GM23338 (cell line): ENCODE results near the gene KLHDC7B. TPM values are rescaled to one million over a fixed set of nuclear protein-coding genes. Genes with fewer than 3 reads are reported as not detected.

ENCODE experiments used
- ATAC-seq: fragments of 200-7000 bp; cut with Tn5 transposase; 3 replicates; pipeline ENCODE4 v1.9.1; 2020
- DNase-seq: peaks from one replicate; pipeline ENCODE4 v3.0.0-alpha.2; 2015; ENCODE audit warnings: low spot score
- H2AFZ ChIP-seq: fragments of 200-600 bp; sonication (generic); 2 replicates; pipeline ENCODE4 v1.8.0; 2016; ENCODE audit warnings: antibody characterized with exemption, mild to moderate bottlenecking, moderate library complexity
- H3F3A ChIP-seq: fragments of 200-600 bp; sonication (generic); replicated peaks from 2 replicates; pipeline ENCODE4 v1.8.0; 2017; ENCODE audit warnings: antibody characterized with exemption, mixed run types, low read depth
- H3K27ac ChIP-seq: fragments of 200-600 bp; sonication (generic); 2 replicates; pipeline ENCODE4 v1.6.1; 2016; ENCODE audit warnings: low read depth
- H3K27me3 ChIP-seq: fragments of 200-600 bp; sonication (generic); 2 replicates; pipeline ENCODE4 v1.8.0; 2016; ENCODE audit warnings: mild to moderate bottlenecking, mixed run types, moderate library complexity; ENCODE audit not compliant: insufficient read depth
- H3K36me3 ChIP-seq: fragments of 200-600 bp; sonication (generic); 2 replicates; pipeline ENCODE4 v1.8.0; 2016; ENCODE audit warnings: mild to moderate bottlenecking; ENCODE audit not compliant: insufficient read depth
- H3K4me1 ChIP-seq: fragments of 200-600 bp; sonication (generic); 2 replicates; pipeline ENCODE4 v1.8.0; 2016; ENCODE audit warnings: mild to moderate bottlenecking, moderate library complexity; ENCODE audit not compliant: insufficient read depth
- H3K4me2 ChIP-seq: fragments of 200-600 bp; sonication (generic); 2 replicates; pipeline ENCODE4 v1.7.1; 2017; ENCODE audit warnings: mixed run types
- H3K4me3 ChIP-seq: fragments of 200-600 bp; sonication (generic); 2 replicates; pipeline ENCODE4 v1.6.1; 2016; ENCODE audit warnings: mixed run types
- H3K79me2 ChIP-seq: fragments of 200-600 bp; sonication (generic); replicated peaks from 2 replicates; pipeline ENCODE4 v1.8.0; 2017; ENCODE audit warnings: mild to moderate bottlenecking; ENCODE audit not compliant: insufficient read depth
- H3K9me2 ChIP-seq: fragments of 200-600 bp; sonication (generic); 2 replicates; pipeline ENCODE4 v1.8.0; 2017; ENCODE audit not compliant: insufficient read depth
- H4K20me1 ChIP-seq: fragments of 200-600 bp; sonication (generic); replicated peaks from 2 replicates; pipeline ENCODE4 v1.8.0; 2017; ENCODE audit warnings: mild to moderate bottlenecking; ENCODE audit not compliant: insufficient read depth
- H3K27ac Mint-ChIP-seq: 2 replicates; pipeline ENCODE4 v1.8.0; 2020; ENCODE audit warnings: inconsistent platforms, mild to moderate bottlenecking, moderate library complexity, mixed read lengths
- H3K27me3 Mint-ChIP-seq: 3 replicates; pipeline ENCODE4 v1.8.0; 2022; ENCODE audit warnings: low read depth, mild to moderate bottlenecking, moderate library complexity, mixed read lengths, inconsistent platforms; ENCODE audit not compliant: insufficient read depth, poor library complexity
- H3K36me3 Mint-ChIP-seq: 3 replicates; pipeline ENCODE4 v1.8.0; 2021; ENCODE audit warnings: low read depth, mild to moderate bottlenecking, inconsistent platforms, moderate library complexity, mixed read lengths
- H3K4me1 Mint-ChIP-seq: 3 replicates; pipeline ENCODE4 v1.8.0; 2020; ENCODE audit warnings: mild to moderate bottlenecking, inconsistent platforms, mixed read lengths
- H3K4me3 Mint-ChIP-seq: 3 replicates; pipeline ENCODE4 v1.8.0; 2021; ENCODE audit warnings: moderate library complexity, mild to moderate bottlenecking, inconsistent platforms, mixed read lengths
- H3K9me3 Mint-ChIP-seq: 3 replicates; pipeline ENCODE4 v1.8.0; 2020; ENCODE audit warnings: moderate library complexity, mild to moderate bottlenecking, inconsistent platforms, mixed read lengths
- CREB1 ChIP-seq: fragments of 250-450 bp; sonication (Bioruptor Pico); IDR thresholded peaks from 2 replicates; pipeline ENCODE4 v1.5.0; 2020; ENCODE audit warnings: low read depth, mild to moderate bottlenecking, moderate library complexity
- EZH2 ChIP-seq: fragments of 200-600 bp; sonication (generic); IDR thresholded peaks from one replicate; pipeline ENCODE4 v1.8.0; 2017; ENCODE audit warnings: antibody characterized with exemption, mild to moderate bottlenecking, low read depth; ENCODE audit not compliant: unreplicated experiment
- EZH2phosphoT487 ChIP-seq: fragments of 200-600 bp; sonication (generic); IDR thresholded peaks from one replicate; pipeline ENCODE4 v1.8.1; 2018; ENCODE audit warnings: antibody characterized with exemption; ENCODE audit not compliant: unreplicated experiment
- JUNB ChIP-seq: IDR thresholded peaks from one replicate; pipeline ENCODE4 v1.6.1; 2016; ENCODE audit warnings: antibody characterized with exemption; ENCODE audit not compliant: unreplicated experiment
- NANOG ChIP-seq: IDR thresholded peaks from 2 replicates; pipeline ENCODE4 v1.6.1; 2016; ENCODE audit warnings: antibody characterized with exemption, borderline replicate concordance
- POLR2AphosphoS5 ChIP-seq: IDR thresholded peaks from 2 replicates; pipeline ENCODE4 v1.6.1; 2016; ENCODE audit warnings: antibody characterized with exemption, low read depth
- STAT1 ChIP-seq: IDR thresholded peaks from one replicate; pipeline ENCODE4 v1.6.1; 2016; ENCODE audit warnings: antibody characterized with exemption; ENCODE audit not compliant: unreplicated experiment
- ZNF114 ChIP-seq: fragments of 250-450 bp; sonication (Bioruptor Pico); IDR thresholded peaks from 2 replicates; pipeline ENCODE4 v1.5.0; 2020; ENCODE audit warnings: mild to moderate bottlenecking, moderate library complexity
- ZNF331 ChIP-seq: fragments of 250-450 bp; sonication (Bioruptor Pico); IDR thresholded peaks from 2 replicates; pipeline ENCODE4 v1.5.0; 2020; ENCODE audit warnings: low read depth, mild to moderate bottlenecking, moderate library complexity
- polyA plus RNA-seq: library from polyadenylated mRNA; unstranded; fragments of >200 nt; fragmentation: Nextera tagmentation; extraction: Ambion mirVana; gene quantifications from 2 replicates; pipeline ENCODE4 v1.2.1, GENCODE V29; 2016
- total RNA-seq: library from RNA; depleted of rRNA; stranded (reverse); fragments of >200 nt; shearing (Covaris generic); gene quantifications from 2 replicates; pipeline ENCODE4 v1.2.3, GENCODE V29; 2014
- TF ChIP-seq, protein P1 (sequence below): fragments of 250-450 bp; sonication (Bioruptor Pico); IDR thresholded peaks from 2 replicates; pipeline ENCODE4 v1.5.0; 2020; ENCODE audit warnings: mild to moderate bottlenecking, moderate library complexity
- TF ChIP-seq, protein P2 (sequence below): IDR thresholded peaks from one replicate; pipeline ENCODE4 v1.6.1; 2018; ENCODE audit warnings: antibody characterized with exemption; ENCODE audit not compliant: unreplicated experiment
- TF ChIP-seq, protein P3 (sequence below), 2 experiments: fragments of 200-600 bp in 1 of 2; sonication (generic) in 1 of 2; conservative IDR thresholded peaks; 2 replicates each; pipeline versions ENCODE4 v1.5.1 to v1.6.1; 2016 to 2017; ENCODE audit warnings: antibody characterized with exemption in 2 of 2, low read depth in 2 of 2, mild to moderate bottlenecking in 2 of 2, moderate library complexity in 1 of 2
- TF ChIP-seq, protein P4 (sequence below): IDR thresholded peaks from 2 replicates; pipeline ENCODE4 v1.6.1; 2016; ENCODE audit warnings: antibody characterized with exemption

The KLHDC7B gene
- total and polyA plus RNA-seq, 2 experiments from 2014 or later, result not detected

DNA sequence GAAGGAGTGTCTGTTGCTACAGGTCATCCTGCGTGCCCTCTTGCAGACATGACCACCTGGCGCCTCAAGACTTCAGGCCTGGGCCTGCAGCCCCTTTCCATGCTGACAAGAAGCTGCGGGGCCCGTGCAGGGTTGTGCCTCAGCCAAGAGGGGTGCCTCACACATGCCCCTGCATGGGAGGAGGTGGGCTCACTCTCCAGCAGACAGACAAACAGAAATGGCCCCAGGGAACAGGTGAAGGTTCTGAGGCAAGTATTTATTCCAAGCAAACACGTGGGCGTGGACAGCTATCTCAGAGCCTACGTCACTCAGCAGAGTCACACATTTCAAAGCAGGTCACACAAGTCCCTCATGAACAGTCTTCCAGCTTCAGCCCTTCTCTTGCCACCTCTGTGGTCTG lies 22.9 kb downstream of the KLHDC7B start:
- no peaks in the 10 kb centered on the region for H3K79me2 ChIP-seq
- no peak for ATAC-seq
- no peaks in the 10 kb centered on the region for H3K9me2 ChIP-seq
- H4K20me1 ChIP-seq, result no peaks in the 10 kb centered on the region
- H3K4me1 ChIP-seq, result no peaks in the 10 kb centered on the region
- Mint-ChIP-seq H3K36me3 (peaks cover 38% of the 10 kb centered on the region), H3K4me1 (no peaks in the 10 kb centered on the region), H3K9me3 (no peaks in the 10 kb centered on the region), H3K27me3 (peaks cover 10% of the 10 kb centered on the region), H3K27ac (no peak overlapping the region), H3K4me3 (no peak overlapping the region)
- no peaks in the 10 kb centered on the region for H3K36me3 ChIP-seq
- no peaks in the 10 kb centered on the region for H3F3A ChIP-seq
- H3K27ac ChIP-seq, result no peak overlapping the region
- no peak for TF ChIP-seq EZH2phosphoT487
- no peak for TF ChIP-seq POLR2AphosphoS5
- no peak for TF ChIP-seq EZH2
- TF ChIP-seq CREB1 (CRISPR knock-in tag), result no peak
- TF ChIP-seq, protein P1, sequence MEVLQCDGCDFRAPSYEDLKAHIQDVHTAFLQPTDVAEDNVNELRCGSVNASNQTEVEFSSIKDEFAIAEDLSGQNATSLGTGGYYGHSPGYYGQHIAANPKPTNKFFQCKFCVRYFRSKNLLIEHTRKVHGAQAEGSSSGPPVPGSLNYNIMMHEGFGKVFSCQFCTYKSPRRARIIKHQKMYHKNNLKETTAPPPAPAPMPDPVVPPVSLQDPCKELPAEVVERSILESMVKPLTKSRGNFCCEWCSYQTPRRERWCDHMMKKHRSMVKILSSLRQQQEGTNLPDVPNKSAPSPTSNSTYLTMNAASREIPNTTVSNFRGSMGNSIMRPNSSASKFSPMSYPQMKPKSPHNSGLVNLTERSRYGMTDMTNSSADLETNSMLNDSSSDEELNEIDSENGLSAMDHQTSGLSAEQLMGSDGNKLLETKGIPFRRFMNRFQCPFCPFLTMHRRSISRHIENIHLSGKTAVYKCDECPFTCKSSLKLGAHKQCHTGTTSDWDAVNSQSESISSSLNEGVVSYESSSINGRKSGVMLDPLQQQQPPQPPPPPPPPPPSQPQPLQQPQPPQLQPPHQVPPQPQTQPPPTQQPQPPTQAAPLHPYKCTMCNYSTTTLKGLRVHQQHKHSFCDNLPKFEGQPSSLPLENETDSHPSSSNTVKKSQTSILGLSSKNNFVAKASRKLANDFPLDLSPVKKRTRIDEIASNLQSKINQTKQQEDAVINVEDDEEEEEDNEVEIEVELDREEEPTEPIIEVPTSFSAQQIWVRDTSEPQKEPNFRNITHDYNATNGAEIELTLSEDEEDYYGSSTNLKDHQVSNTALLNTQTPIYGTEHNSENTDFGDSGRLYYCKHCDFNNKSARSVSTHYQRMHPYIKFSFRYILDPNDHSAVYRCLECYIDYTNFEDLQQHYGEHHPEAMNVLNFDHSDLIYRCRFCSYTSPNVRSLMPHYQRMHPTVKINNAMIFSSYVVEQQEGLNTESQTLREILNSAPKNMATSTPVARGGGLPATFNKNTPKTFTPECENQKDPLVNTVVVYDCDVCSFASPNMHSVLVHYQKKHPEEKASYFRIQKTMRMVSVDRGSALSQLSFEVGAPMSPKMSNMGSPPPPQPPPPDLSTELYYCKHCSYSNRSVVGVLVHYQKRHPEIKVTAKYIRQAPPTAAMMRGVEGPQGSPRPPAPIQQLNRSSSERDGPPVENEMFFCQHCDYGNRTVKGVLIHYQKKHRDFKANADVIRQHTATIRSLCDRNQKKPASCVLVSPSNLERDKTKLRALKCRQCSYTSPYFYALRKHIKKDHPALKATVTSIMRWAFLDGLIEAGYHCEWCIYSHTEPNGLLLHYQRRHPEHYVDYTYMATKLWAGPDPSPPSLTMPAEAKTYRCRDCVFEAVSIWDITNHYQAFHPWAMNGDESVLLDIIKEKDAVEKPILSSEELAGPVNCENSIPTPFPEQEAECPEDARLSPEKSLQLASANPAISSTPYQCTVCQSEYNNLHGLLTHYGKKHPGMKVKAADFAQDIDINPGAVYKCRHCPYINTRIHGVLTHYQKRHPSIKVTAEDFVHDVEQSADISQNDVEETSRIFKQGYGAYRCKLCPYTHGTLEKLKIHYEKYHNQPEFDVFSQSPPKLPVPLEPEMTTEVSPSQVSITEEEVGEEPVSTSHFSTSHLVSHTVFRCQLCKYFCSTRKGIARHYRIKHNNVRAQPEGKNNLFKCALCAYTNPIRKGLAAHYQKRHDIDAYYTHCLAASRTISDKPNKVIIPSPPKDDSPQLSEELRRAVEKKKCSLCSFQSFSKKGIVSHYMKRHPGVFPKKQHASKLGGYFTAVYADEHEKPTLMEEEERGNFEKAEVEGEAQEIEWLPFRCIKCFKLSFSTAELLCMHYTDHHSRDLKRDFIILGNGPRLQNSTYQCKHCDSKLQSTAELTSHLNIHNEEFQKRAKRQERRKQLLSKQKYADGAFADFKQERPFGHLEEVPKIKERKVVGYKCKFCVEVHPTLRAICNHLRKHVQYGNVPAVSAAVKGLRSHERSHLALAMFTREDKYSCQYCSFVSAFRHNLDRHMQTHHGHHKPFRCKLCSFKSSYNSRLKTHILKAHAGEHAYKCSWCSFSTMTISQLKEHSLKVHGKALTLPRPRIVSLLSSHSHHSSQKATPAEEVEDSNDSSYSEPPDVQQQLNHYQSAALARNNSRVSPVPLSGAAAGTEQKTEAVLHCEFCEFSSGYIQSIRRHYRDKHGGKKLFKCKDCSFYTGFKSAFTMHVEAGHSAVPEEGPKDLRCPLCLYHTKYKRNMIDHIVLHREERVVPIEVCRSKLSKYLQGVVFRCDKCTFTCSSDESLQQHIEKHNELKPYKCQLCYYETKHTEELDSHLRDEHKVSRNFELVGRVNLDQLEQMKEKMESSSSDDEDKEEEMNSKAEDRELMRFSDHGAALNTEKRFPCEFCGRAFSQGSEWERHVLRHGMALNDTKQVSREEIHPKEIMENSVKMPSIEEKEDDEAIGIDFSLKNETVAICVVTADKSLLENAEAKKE (CRISPR knock-in tag), result no peak
- TF ChIP-seq STAT1, result no peak
- TF ChIP-seq ZNF331 (CRISPR knock-in tag), result no peak
- TF ChIP-seq NANOG, result no peak
- TF ChIP-seq ZNF114 (CRISPR knock-in tag), result no peak
- TF ChIP-seq, protein P2, sequence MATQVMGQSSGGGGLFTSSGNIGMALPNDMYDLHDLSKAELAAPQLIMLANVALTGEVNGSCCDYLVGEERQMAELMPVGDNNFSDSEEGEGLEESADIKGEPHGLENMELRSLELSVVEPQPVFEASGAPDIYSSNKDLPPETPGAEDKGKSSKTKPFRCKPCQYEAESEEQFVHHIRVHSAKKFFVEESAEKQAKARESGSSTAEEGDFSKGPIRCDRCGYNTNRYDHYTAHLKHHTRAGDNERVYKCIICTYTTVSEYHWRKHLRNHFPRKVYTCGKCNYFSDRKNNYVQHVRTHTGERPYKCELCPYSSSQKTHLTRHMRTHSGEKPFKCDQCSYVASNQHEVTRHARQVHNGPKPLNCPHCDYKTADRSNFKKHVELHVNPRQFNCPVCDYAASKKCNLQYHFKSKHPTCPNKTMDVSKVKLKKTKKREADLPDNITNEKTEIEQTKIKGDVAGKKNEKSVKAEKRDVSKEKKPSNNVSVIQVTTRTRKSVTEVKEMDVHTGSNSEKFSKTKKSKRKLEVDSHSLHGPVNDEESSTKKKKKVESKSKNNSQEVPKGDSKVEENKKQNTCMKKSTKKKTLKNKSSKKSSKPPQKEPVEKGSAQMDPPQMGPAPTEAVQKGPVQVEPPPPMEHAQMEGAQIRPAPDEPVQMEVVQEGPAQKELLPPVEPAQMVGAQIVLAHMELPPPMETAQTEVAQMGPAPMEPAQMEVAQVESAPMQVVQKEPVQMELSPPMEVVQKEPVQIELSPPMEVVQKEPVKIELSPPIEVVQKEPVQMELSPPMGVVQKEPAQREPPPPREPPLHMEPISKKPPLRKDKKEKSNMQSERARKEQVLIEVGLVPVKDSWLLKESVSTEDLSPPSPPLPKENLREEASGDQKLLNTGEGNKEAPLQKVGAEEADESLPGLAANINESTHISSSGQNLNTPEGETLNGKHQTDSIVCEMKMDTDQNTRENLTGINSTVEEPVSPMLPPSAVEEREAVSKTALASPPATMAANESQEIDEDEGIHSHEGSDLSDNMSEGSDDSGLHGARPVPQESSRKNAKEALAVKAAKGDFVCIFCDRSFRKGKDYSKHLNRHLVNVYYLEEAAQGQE, result no peak
- TF ChIP-seq, protein P3, sequence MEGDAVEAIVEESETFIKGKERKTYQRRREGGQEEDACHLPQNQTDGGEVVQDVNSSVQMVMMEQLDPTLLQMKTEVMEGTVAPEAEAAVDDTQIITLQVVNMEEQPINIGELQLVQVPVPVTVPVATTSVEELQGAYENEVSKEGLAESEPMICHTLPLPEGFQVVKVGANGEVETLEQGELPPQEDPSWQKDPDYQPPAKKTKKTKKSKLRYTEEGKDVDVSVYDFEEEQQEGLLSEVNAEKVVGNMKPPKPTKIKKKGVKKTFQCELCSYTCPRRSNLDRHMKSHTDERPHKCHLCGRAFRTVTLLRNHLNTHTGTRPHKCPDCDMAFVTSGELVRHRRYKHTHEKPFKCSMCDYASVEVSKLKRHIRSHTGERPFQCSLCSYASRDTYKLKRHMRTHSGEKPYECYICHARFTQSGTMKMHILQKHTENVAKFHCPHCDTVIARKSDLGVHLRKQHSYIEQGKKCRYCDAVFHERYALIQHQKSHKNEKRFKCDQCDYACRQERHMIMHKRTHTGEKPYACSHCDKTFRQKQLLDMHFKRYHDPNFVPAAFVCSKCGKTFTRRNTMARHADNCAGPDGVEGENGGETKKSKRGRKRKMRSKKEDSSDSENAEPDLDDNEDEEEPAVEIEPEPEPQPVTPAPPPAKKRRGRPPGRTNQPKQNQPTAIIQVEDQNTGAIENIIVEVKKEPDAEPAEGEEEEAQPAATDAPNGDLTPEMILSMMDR (conservative IDR thresholded peaks at IDR 0.05; ENCODE audit: low read depth in 2 of 2), result no peak
- TF ChIP-seq, protein P4, sequence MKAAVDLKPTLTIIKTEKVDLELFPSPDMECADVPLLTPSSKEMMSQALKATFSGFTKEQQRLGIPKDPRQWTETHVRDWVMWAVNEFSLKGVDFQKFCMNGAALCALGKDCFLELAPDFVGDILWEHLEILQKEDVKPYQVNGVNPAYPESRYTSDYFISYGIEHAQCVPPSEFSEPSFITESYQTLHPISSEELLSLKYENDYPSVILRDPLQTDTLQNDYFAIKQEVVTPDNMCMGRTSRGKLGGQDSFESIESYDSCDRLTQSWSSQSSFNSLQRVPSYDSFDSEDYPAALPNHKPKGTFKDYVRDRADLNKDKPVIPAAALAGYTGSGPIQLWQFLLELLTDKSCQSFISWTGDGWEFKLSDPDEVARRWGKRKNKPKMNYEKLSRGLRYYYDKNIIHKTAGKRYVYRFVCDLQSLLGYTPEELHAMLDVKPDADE, result no peak
- TF ChIP-seq JUNB, result no peak
- peaks cover 11% of the 10 kb centered on the region; the same call in 1 of the 2 replicates for H3K27me3 ChIP-seq
- H2AFZ ChIP-seq, result no peak overlapping the region
- no peak for DNase-seq
- H3K4me2 ChIP-seq, result no peak overlapping the region
- no peak overlapping the region for H3K4me3 ChIP-seq
